Measurements from ENCODE around the gene SDHAF2.
"Not testable (repeated sequence)": the region's sequence is repeated elsewhere in the genome, so short reads cannot be mapped to it uniquely, and the experiment has no call there.

The SDHAF2 gene

GRCh38 chr11:61476371-61476770, 46.4 kb downstream of the SDHAF2 start:
- ATAC-seq (no peak), DNase-seq (no peak)

GRCh38 chr11:61477126-61477525, 47.2 kb downstream of the SDHAF2 start:
- DNase-seq (no peak), ATAC-seq (no peak)

- peak; percentile 67 for DNase-seq
- ATAC-seq, result no peak
These were observed 47.8 kb downstream of the SDHAF2 start for GRCh38 chr11:61477727-61478148.

DNA sequence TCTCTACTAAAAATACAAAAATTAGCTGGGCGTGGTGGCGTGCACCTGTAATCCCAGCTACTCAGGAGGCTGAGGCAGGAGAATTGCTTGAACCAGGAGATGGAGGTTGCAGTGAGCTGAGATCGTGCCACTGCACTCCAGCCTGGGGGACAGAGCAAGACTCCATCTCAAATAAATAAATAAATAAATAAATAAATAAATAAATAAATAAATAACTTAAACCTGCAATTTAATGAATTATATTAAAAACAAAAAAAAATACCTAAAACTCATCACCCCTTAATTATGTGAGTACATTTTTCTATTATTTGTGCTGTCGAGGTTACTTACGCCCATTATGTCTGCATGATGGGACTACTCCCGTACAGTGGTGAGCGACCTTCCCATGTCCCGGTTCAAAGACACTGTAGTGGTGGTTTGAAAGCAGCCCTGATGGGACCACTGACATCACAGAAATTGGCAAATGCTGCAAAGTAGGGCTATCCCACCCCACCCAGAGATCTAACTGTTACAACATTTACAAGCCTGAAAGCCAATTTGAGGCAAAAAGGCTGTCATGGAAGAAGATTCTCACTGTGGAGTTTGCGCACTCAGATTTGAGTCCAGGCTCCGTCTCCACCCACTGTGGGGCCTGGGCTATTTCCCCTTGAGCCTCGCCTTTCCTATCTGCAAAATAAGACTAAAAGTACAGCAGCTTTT, 49.6 kb downstream of the SDHAF2 start:
- DNase-seq, ATAC-seq: not testable (repeated sequence)

DNA sequence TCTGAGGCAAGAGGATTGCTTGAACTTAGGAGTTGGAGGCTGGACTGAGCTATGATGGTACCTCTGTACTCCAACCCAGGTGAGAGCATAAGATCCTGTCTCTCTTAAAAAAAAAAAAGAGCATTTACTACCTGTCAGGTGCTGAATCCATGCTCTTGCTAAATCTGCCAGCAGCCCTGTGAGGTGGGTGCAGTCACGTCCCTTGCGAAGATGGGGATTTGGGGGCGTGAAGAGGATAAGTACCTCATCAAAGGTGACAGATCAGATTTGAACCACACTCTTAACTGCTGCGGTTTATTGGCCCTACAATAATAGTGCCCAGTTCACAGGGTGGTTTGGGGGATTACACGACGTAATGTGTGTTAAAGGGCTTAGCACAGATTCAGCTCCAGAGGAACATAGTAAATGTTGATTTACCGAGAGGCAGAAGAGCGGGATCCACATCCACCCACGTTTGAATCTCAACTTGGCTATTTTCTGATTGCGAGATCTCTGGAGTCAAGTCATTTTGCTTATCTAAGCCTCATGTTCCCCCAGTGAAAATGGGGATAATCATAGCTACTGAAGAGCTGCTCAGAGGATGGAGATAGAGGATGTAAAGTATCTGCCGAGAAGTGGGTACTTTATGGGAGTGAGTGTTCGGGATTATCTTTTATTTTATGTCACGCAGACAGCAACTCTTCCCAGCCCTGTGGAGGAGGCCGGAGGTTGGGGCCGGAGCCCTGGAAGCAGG, 50.5 kb downstream of the SDHAF2 start:
- no peak for ATAC-seq

GRCh38 chr11:61480994-61481335, 51.0 kb downstream of the SDHAF2 start:
- ATAC-seq (no peak), DNase-seq (no peak)

More for the DNA sequence above, 50.5 kb downstream of the SDHAF2 start:
- no peak for DNase-seq

- no peak for DNase-seq
- ATAC-seq, result no peak
These were observed 51.9 kb downstream of the SDHAF2 start for GRCh38 chr11:61481806-61482205.

DNA sequence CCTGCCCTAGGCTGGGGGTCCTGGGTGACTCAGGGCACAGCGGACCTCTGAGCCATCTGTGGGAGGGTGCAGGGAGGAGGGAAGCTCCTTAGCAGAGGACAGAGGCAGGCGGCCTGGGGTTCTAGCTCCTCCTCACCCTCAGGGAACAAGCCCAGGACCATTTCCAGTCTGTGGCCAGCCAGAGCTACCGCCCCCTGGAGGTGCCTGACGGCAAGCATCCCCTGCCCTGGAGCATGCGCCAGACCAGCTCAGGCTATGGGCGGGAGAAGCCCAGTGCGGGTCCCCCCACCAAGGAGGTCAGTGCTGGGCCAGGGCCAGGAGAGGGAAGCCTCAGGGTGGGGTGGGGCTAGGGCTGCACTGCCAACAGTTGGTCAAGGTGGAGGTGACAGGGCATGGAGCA, 52.6 kb downstream of the SDHAF2 start:
- ATAC-seq, result peak; percentile 51
- peak; percentile 44 for DNase-seq

DNA sequence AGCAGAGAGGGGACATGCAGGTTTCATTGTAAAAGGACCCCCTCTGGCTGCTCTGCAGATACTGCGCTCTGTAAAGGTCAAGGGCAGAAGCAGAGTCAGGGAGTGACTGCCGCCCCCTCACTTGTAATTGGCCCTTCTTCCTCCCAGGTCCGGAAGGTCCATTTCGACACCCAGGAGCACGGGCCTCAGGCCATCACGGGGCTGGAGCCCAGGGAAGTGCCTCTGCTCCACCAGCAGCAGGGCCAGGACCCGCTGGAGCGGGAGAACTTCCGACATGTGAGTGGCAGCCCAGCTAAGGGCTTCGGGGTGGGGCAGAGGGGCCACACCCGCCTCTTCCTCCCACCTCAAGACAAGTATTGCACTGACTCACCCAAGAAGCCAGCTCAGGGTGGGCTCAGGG, 54.6 kb downstream of the SDHAF2 start:
- DNase-seq, result no peak
- no peak for ATAC-seq

DNA sequence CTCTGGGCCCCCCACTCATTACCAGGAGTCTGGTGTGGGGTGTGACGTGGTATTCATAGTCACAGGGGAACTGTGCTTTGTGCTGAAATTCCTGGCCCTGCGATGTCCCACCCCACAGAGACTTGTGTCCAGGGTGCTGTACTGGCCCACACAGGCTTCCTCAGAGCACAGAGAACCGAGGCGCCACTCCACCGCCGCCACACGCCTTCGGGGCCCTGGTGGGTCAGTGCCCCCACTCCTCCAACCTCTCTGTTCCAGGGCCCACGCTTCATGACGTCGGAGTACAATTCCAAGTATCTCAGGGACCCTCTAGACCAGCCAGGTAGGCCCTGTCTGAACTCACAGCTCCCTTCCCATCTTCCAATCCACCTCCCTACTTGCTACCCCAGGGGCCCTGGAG, 55.2 kb downstream of the SDHAF2 start:
- DNase-seq, result no peak

GRCh38 chr11:61486011-61486620, 56.2 kb downstream of the SDHAF2 start:
- ATAC-seq (no peak), DNase-seq (no peak)

More for the DNA sequence above, 55.2 kb downstream of the SDHAF2 start:
- no peak for ATAC-seq

DNA sequence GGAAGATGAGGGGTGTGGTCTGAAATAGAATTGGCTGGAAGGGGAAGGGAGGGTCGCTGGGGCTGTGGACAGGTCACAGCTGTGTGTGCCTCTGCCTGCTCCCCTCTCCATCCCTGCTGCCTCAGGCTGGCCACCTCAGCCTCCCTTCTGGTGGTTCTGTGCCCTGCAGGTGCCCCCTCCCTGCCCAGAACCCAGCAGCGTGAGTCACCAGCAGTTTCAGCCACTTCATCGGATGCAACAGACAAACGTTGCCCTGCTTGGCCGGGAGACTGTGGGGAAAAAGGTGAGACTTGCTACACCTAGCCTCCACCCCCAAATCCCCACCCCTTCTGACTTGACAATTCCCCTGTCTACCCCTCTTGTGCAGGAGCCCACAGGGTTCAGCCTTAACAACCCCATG, 56.9 kb downstream of the SDHAF2 start:
- ATAC-seq (no peak), DNase-seq (no peak)

- ATAC-seq, result no peak
- DNase-seq, result no peak
These were observed 57.6 kb downstream of the SDHAF2 start for GRCh38 chr11:61487342-61488025.

DNA sequence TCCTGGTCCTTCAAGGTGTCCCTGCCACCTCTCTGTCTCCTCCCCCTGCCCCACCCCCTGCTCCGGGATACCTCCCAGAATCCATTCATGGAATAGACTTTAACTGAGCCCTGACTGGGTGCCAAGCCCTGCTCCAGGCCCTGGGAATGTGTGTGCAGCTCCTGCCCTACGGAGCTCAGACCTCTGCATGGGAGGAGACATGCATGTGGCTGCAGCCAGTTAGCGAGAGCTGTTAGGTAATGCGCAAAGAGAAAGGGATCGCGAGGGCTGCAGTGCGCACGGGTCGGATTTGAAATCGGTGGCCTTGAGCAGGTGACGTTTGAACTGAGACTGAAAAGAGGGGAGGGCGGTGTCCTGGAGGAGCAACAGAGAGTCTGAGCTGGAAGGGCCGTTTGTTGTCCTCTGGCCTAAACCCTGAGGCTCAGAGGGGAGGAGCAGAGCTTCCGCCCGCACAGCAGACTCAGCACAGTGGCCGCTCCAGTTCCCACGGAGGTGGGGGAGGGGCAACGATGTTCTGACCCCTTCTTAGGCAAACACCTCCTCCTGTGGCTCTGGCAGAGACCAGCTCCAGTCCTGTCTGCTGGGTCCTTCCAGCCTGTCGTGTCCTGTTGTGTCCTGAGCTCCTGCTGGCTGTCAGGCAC, 58.8 kb downstream of the SDHAF2 start:
- DNase-seq, result no peak

DNA sequence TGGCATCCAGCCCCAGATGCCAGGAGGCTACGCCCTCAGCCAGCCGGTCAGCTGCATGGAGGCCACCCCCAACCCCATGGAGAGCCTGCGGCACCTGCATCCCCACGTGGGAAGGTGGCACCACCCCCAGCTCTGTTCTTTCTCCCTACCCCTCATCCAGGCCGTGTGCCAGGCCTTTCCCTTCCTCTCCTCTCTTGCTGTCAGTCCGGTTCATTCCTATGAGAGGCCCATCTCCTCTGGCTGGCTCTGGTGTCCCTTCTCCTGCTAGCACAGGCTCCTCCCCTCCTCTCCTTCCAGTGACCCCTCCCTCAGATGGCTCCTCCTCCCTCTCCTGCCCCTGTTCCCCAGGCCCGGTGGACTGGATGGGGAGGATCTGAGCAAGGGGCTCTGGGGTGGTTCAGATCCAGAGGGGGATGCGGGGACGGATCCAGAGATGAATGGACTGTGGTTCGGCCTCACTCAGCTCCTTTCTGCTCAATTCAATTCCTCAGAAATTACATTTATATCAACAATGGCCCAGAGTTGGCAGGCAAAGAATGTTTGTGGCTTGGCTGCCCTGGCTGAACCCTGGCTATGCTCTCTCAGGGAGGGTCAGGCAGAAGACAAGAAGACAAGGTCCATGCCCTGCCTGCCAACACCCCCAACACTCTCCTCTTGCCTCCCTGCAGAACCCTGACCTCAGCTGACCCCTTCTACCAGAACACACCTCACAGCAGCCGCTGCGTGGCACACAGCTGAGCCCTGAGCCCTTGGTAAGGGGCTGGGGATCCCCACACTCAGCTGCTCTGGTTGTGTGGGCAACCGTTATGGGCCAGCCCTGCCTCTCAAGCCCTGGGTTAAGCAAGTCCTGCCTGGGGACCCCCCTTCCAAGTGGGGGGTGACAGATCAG, 60.2 kb downstream of the SDHAF2 start:
- ATAC-seq, result no peak
- DNase-seq, result no peak

More for the DNA sequence above, 58.8 kb downstream of the SDHAF2 start:
- ATAC-seq, result no peak

GRCh38 chr11:61491736-61492395, 61.9 kb downstream of the SDHAF2 start:
- ATAC-seq, result no peak
- no peak for DNase-seq

DNA sequence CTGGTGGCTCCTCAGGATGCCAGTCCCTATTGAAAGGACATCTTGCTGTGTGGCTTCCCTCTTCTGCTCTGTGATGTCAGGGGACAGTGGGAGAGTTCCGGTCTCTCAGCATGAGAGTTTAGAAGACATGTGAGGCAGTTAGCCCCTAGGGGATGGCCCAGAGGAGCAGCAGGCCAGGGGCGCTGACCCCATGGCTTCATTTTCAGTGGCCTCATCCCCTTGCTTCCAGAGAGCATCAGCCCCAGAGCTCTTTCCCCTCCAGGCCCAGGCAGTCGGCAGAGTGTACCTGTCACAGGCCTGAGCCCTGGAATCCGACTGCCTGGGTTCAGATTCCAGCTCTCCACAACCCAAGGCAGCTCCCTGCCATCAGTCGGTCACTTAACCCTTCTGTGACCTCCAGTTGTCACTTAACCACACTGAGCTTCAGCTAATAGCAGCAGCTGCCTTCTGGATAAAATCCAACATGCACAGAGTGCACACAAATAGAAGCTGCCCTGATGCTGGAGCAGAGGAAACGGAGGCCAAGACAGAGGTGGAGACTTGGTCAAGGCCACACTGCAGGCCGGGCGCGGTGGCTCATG, 64.5 kb downstream of the SDHAF2 start:
- DNase-seq (no peak), ATAC-seq (no peak)

DNA sequence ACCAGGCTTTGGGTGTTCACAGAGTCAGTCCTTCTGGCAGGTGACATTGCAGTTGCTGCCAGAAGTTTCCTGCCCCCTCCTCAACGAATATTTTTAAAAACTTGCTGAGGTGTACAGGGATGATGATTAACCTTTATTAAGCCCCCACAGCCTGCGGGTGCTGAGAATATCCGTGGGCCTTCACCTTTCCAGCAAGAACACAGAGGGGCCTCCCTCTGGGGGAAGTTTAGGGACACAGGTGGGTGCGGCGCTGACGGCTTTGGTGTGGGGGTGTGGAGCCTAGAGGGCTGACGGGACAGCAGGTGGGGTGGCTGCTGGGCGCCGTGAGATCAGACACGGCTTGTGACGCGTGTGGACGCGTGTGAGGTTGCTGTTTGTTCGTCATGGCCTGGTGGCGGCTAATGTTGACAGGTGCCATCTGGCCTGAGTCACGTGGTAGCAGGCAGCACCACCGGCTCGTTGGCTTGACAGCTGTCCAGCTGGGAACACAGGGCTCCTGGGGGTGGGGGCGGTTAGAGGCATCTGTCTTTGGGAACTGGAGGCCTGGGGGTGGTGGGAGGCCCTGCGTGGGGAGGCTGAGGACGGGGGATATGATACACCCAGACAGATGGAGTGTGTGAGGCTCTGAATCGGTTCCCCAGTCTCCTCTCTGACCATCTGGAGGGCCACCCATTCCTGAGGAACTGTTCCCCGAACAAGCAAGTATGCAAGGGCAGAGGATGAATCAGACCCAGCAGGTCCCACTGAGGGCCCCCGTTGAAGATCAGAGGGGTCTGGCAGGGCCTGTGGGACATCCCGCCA, 66.1 kb downstream of the SDHAF2 start:
- ATAC-seq (no peak), DNase-seq (no peak)
